HCT116 (cell line): Measurements from ENCODE around the gene NEURL1B.

Source experiments
- EZH2 ChIP-seq: fragments of 200-600 bp; sonication (generic); IDR thresholded peaks from 2 replicates; pipeline ENCODE4 v1.6.1; 2017; ENCODE audit warnings: antibody characterized with exemption, mixed run types
- EZH2phosphoT487 ChIP-seq: fragments of 200-600 bp; IDR thresholded peaks from 2 replicates; pipeline ENCODE4 v1.6.1; 2018; ENCODE audit warnings: antibody characterized with exemption, borderline replicate concordance
- FOSL1 ChIP-seq: IDR thresholded peaks from 2 replicates; pipeline ENCODE4 v1.6.1; 2012; ENCODE audit warnings: low read depth
- POLR2AphosphoS5 ChIP-seq: IDR thresholded peaks from 2 replicates; pipeline ENCODE4 v1.6.1; 2011; ENCODE audit warnings: mild to moderate bottlenecking, low read depth, low read length, moderate library complexity
- SIN3A ChIP-seq: IDR thresholded peaks from 2 replicates; pipeline ENCODE4 v1.6.1; 2012; ENCODE audit warnings: low read depth
- TF ChIP-seq, protein P1 (sequence below), 3 experiments: fragments of 200-600 bp in 1 of 3; sonication (generic) in 1 of 3; IDR thresholded peaks in 2 of 3; conservative IDR thresholded peaks in 1 of 3; 2 replicates each; pipeline ENCODE4 v1.5.1; 2012 to 2017; ENCODE audit warnings: low read depth in 2 of 3, low read length in 2 of 3, antibody characterized with exemption in 1 of 3, borderline replicate concordance in 1 of 3, control low read depth in 1 of 3, mild to moderate bottlenecking in 1 of 3, mixed read lengths in 1 of 3, mixed run types in 1 of 3, moderate library complexity in 1 of 3; ENCODE audit not compliant: insufficient read depth in 1 of 3

DNA sequence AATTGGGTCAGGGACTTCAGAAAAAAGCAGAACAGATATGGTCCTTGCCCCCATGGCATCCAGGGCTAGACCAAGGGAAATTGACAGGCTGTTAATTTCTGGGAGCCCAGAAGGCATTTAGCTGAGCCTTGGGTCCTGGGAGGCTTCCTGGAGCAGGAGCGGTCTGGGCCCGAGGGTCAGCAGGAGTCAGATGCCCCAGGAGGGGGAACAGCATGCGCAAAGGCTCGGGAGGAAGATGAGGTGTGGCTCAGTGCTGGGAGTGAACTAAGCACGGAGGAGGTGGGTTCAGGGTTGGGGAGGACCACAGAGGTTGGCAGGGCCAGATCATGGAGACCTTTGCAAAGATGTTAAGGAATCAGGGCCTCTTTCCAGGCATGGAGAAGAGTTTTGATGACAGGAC, 48.2 kb upstream of the NEURL1B start:
- no peak for TF ChIP-seq EZH2
- TF ChIP-seq, protein P1, sequence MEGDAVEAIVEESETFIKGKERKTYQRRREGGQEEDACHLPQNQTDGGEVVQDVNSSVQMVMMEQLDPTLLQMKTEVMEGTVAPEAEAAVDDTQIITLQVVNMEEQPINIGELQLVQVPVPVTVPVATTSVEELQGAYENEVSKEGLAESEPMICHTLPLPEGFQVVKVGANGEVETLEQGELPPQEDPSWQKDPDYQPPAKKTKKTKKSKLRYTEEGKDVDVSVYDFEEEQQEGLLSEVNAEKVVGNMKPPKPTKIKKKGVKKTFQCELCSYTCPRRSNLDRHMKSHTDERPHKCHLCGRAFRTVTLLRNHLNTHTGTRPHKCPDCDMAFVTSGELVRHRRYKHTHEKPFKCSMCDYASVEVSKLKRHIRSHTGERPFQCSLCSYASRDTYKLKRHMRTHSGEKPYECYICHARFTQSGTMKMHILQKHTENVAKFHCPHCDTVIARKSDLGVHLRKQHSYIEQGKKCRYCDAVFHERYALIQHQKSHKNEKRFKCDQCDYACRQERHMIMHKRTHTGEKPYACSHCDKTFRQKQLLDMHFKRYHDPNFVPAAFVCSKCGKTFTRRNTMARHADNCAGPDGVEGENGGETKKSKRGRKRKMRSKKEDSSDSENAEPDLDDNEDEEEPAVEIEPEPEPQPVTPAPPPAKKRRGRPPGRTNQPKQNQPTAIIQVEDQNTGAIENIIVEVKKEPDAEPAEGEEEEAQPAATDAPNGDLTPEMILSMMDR (IDR thresholded peaks at IDR 0.05 in 2 of 3, conservative IDR thresholded peaks at IDR 0.05 in 1 of 3; ENCODE audit: borderline replicate concordance in 1 of 3, insufficient read depth in 1 of 3, low read depth in 2 of 3, low read length in 2 of 3): no peak
- TF ChIP-seq FOSL1: no peak
- no peak for TF ChIP-seq SIN3A
- no peak for TF ChIP-seq POLR2AphosphoS5
- TF ChIP-seq EZH2phosphoT487: no peak
